GM18907 (cell line): Measurements from ENCODE around the gene CYP46A1.
"Not testable (repeated sequence)": the region's sequence is repeated elsewhere in the genome, so short reads cannot be mapped to it uniquely, and the experiment has no call there.

Experiments used
- ATAC-seq: cut with Tn5 transposase; IDR thresholded peaks from one replicate; pipeline ENCODE4 v1.9.1; 2021; ENCODE audit warnings: mild to moderate bottlenecking, moderate library complexity; ENCODE audit not compliant: unreplicated experiment

The CYP46A1 gene

DNA sequence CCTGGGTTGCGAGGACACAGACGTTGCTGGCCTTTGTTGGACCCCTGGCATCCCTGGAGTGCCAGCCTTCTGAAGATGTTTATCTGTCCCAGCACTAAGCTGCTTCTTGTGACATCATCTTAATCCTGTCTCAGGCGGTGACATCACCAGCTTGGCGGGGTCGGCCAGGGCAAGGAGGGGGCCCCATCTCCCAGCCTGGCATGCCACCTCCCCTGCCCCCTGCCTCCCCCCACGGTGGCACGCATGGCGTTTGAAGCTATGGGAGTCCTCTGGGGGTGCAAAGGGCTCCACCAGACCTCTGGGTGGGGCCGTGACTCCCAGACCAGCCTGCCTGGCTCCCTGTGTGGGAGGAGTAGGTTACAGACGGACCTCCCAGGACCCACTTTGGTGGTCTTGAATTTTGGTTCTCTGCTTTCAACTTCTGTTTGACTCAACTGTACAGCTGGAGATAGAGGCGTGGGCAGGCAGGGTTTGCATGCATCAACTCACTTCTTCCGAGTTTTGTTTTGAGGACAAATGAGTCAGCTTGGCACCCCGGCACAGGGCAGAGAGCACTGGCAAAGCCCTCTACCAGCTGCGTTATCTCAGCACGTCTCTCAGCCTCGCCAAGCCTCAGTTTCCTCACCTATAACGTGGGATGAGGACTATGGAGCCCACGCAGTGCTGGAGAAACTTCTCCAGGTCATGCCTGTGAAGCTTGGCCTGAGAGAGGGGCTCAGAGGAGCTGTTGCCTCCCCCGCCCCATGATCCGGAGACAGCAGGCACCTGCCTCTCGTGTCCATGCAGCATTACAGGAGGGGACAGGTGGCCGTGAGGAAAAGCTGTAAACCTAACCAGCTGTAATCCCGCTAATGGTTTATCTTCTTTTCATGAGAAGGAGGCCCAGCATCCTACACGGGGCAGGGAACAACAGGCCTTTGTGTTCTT lies 70.3 kb downstream of the CYP46A1 start:
- ATAC-seq: no peak

DNA sequence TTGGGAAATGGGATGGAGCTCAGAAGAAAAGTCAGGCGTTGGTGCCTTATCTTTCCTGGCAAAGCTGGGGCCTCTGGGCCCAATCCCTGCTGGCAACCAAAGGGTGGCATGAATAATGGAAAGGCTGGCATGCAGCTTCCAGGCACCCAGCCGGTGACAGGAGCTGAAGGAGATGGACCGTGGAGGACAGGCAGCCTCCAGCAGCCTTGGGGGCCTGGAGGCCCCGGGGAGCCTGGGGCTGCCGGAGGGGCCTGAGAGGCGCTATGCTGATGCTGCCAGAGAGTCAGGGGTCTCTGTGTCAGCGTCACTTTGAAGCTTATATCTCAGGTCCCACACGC lies 70.9 kb downstream of the CYP46A1 start:
- ATAC-seq: no peak

DNA sequence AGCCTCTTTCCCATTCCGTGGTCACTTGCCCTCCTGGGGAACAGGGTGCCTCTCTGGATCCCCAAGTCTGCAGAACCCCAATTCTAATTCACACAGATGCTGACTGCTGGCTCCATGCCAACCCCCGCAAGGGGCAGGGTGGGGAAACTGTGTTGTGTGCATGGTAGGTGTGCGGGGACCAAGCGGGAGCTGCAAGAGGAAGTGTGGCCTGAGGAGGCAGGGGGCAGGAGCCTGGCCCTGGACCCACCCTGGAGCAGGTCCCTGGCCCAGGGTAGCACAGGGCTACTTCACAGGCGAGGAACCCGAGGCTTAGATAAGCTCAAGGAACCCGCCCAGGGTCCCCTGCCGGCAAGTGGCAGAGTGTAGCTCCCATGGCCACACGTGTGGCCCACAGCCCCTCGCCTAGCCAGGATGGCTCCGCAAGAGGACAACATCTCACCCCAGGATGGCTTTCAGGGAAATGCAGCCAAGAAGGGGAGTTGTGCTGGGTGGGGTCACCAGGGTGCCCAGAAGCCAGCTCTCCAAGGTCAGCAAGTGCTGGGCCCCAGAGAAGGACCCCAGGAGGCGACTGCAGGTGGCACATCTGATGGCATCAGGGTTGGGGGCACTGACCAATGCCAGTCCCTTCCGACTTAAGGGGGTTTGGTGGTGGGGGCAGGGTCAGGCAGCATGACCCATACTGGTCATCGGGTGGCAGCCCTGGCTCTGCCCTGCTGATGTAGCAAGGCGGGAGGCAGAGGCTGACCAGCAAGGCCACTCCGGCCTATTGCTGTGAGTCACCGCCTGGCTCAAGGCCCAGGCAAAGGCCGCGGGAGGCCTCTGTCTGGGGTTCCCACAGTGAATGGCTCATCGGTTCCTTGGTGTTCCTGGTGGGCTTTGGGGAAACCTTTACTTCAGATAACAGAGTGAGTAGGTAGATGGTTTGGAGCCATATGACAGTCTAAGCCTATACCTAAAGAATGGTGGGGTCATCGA lies 71.8 kb downstream of the CYP46A1 start:
- ATAC-seq: no peak

DNA sequence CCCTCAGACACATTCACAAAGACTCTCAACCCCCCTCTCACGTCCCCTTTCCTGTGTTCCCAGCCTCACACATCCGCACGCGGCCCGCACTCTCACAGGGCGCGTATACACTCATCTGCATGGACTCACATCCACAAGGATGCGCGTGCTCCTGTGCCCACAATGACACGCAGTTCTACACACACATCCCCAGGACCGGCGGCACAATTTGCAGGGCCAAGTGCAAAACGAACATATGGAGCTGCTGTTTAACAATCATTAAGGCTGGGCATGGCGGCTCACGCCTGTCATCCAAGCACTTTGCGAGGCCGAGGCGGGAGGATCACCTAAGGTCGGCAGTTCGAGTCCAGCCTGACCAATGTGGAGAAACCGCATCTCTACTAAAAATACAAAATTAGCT lies 72.7 kb downstream of the CYP46A1 start:
- no peak for ATAC-seq

DNA sequence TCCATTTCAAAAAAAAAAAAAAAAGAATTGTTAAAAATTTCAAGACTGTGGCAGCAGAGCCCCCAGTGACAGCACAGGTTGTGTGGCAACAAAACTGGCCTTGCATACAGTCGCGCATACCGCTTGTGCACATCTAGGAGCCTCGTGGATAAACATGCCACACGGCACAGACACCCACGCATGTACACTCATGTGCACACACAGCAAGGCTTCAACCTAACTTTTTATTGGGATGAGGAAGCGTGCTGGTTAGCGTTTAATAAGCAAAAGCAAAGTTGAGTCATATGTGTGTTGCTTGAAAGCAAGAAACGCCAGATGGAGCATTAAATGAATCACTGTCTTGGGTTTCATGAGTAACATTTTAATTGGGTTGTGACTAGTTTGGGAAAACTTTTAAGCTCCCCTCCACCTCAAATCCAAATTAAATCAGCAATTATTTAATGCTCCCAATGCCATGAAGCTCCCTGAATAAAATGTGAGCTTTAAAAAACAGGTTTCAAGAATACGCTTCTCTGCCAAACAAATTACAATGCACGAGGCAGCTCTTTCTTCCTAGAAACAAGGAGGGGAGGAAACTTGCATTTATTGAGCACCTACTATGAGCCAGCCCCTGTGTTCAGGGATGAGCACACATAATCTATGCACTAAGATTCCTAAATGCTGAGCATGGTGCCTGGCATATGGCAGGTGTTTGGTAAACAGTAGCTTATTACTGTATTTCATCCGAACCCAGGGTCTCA lies 73.4 kb downstream of the CYP46A1 start:
- no peak for ATAC-seq

DNA sequence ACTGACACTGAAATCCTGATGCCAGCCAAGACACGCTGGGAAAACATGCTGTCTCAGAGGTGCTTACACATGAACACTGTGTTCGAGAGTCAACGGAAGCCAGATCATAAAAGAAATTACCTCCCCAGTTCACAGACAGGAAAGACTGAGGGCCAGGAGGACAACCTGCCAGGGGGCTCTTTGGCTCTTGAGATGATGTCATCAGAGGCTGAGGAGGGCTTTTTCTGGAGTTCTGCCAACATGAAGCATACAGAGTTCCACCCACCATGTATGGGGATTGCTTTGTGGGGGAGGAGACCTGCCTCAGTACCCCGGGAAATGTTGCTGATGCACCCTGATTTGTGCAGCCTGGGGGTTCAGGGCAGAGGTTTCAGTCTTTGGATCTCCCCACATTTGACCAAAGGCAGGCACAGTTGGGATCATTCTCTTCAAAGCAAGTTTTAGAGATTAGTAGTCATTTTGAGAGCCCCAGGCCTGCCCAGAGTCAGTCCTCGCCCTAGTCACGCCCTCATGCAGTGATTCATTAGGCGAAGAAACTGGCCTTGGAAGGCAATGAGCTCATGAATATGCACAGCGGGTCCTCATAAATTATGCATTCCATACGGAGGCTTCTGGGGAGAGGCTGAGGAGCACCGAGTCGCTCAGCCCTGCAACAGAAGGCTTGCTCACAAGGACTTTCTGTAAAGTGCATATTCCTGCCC lies 74.2 kb downstream of the CYP46A1 start:
- ATAC-seq: no peak

DNA sequence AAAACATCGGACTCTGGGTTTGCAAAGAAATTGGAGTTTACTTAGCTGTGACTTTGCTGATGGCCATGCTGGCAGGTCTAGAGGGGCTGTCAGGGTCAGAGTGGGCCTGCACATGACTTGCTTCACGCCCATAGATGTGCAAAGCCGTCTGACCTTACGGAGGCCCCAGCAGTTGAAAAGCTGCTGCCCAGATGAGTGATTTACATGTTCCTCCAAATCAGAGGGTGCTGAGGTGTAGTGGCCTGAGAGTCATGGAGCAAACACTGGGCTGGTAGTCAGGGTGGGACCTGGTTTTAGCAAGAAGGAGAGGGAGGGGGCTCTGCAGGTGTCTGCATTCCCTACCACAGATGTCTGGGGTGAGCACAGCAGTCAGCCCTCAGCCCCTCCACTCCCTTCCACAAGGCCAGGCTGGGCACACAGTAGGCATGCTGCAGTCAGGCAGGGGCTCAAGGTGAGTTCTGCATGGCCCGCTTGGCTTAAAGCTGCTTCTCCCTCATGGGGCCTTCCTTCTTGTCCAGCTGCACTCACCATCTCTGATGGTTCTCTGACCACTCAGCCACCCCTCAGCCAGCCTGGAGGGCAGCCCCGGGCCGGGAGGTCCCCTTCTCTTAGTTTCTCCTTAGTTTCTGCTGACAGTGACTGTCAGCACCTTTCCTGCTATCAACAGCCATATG lies 74.9 kb downstream of the CYP46A1 start:
- ATAC-seq: no peak

DNA sequence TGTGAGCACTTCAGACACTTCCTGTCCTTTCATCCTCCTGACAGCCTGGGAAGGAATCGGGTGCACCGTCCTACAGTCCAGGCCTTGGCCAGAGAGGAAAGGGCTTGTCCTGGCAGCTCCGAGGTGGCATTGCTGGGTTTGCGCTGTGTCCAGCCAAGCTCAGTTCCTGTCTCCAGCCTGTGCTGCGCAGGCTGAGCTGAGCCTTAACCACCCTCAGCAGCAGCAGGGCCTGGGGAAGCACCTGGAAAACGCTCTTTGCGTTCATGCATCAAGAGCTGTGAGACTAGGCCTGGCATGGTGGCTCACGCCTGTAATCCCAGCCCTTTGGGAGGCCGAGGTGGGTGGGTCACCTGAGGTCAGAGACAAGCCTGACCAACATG lies 75.4 kb downstream of the CYP46A1 start:
- peak; percentile 43 for ATAC-seq

DNA sequence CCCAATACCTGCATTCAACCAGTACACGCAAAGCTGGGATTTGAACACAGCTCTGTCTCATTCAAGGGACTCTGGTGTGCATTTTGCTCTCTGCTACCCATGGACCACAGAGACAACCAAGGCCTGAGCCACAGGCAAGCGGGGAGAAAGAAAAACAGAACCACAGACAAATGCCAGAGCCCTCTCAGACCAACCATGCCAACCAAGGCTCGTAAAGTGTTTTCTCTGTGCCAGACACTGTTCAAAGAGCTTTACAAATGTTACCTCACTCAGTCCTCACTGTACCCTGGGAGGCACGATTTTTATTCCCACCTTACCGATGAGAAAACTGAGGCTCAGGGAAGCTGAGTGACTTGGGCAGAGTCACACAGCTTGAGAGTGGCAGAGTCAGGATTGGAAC lies 76.7 kb downstream of the CYP46A1 start:
- ATAC-seq: no peak

DNA sequence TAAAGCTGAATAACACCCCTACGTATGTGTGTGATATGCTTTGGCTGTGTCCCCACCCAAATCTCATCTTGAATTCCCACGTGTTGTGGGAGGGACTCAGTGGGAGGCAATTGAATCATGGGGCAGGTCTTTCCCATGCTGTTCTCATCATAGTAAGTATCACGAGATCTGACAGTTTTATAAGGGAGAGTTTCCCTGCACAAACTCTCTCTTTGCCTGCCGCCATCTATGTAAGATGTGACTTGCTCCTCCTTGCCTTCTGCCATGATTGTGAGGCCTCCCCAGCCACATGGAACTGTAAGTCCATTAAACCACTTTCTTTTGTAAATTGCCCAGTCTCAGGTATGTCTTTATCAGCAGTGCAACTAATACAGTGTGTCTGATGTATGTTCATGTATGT lies 78.8 kb downstream of the CYP46A1 start:
- not testable (repeated sequence) for ATAC-seq

DNA sequence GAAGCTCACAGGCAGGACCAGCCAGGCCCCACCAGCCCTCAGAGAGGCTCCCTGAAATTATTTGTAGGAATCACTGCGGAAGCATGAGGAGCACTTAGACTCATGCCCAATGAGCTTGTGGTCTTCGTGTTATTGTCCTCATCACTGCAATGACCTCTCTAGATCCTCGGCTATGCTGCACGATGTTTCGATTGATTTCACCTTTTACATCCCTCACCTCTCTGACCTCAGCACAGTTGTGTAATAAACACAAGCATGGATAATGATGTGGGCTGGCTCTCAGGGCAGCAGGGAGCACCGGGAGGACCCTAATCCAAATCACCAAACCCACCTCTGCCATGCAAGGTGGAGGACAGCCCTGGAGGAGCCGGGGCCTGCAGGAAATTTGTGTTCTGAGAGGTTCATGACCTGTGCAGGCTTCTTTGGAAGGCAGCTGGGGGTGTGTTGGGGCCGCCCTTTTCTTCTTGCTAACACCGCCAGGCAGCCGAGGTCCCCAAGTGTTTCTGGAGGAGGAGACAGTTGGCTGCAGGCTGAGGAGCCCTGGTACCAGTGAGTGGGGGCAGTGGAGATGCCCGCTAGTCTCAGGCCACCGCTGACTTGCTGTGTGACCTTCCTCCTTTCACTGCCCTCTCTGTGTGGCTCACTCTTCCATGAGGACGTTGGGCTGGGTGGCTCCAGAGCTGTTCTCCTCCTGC lies 79.6 kb downstream of the CYP46A1 start:
- no peak for ATAC-seq

DNA sequence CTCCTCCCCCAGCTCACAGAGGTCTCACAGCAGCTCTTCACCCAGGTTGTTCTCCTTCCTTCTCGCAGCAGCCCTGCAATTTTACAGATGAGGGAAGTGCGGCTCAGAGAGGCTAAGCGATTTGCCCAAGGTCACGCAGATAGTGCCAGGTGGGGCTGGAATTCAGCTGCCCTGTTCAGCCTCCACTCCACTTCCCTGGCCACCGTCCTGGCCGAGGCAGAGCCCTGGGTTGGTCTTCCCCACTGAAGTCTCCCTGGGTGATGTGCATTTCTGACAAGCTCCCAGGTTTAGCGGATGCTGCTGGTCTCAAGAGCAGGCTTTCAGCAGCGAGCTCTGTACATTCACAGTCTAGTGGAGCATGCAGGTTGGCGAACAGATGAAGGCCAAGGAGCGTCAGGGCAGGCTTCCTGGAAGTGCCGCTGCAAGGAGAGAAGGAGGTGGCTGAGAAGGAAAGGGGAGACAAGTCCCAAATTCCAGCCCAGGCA lies 80.2 kb downstream of the CYP46A1 start:
- no peak for ATAC-seq

DNA sequence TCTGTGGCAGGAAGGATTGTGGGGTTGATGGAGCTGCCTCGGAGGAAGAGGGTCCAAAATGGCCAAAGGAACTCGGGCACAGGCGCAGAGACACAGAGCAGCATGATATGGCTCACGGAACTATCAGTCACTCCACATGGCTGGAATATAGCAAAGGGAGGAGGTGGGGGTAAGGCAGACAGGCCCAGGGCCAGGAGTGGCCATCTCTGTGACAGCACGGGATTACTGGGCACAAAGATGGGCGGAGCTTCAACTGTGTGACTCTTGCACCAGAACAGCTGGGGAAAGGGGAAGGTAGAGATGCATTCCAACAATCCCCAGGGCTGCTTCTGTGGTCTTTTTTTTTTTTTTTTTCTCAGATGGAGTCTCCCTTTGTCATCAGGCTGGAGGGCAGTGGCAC lies 84.3 kb downstream of the CYP46A1 start:
- no peak for ATAC-seq

DNA sequence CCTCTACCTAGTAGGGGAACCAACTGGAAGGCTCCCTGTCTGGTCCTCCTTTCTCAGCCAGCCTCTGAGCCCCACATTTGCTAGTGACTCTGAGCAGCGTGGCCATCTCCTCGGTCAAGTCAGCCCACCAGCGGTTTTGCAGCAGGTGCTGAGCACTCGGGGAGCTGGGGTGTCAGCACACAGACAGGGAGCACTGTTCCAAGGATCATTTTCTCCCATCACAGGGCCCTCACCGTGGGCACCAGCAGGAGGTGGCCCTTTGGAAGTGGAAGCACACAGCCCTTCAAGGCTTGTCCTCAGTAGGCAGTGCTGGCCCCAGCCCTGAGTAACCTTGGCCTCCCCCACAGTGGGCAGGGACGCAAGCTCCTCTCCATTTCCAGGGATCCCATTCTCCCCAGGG lies 85.0 kb downstream of the CYP46A1 start:
- ATAC-seq: no peak

DNA sequence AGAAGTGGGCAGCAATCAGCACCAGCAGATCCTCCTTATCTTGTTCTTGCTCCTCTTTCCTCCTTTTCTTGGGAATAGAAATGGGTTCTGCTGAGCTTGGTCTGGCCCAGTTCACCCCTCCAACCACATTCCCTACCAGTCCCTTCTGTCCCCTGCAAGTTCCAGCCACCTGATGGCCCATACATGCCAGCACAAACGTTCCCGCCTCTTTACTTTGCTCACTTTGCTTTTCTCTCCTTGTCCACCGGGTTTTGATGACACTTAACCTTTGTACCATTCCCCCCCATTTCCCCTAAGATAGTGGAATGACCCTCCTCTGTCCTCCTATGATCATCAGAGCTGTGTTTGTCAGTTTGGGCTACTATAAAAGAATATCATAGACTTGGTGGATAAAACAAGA lies 85.7 kb downstream of the CYP46A1 start:
- no peak for ATAC-seq

DNA sequence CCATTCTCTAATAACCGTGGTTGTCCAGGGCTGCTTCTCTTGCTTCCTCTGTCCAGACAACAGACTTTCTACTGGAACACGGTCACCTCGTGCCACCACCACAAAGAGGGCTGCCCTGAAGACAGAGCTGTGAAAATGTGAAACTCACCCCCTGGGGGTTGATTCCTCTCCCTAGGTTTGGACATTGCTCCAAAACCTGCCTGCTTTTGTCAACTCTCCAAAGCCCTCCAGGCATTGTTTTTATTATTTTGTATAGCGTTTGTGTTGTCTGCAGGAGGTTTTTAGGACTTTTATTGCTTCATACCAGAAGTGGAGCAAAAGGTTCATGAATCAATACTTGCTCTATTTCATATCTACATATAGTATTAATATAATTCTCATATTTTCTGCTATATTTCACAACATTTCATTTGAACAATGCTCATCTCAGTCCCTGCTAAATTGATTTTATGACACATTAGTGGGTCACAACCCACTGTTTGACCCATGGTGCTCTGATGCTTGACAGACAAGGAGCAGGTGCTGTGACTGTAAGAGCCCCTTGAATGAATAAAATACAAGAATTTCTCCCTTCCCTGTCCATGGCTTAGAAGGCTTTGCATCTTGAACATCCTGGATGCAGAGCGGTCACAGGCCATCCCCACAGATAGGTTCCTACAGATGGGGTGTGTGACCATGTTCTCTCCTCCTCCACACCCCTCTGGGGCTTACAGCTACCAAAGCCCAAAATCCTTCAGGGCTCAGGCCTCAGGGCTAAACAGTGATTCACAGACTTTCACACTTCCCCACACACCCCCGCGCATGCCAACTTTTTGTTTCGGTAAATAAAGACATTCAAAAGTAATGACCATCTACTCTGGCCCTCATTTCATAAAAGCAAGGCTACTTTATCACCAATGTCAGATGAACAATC lies 88.5 kb downstream of the CYP46A1 start:
- no peak for ATAC-seq

DNA sequence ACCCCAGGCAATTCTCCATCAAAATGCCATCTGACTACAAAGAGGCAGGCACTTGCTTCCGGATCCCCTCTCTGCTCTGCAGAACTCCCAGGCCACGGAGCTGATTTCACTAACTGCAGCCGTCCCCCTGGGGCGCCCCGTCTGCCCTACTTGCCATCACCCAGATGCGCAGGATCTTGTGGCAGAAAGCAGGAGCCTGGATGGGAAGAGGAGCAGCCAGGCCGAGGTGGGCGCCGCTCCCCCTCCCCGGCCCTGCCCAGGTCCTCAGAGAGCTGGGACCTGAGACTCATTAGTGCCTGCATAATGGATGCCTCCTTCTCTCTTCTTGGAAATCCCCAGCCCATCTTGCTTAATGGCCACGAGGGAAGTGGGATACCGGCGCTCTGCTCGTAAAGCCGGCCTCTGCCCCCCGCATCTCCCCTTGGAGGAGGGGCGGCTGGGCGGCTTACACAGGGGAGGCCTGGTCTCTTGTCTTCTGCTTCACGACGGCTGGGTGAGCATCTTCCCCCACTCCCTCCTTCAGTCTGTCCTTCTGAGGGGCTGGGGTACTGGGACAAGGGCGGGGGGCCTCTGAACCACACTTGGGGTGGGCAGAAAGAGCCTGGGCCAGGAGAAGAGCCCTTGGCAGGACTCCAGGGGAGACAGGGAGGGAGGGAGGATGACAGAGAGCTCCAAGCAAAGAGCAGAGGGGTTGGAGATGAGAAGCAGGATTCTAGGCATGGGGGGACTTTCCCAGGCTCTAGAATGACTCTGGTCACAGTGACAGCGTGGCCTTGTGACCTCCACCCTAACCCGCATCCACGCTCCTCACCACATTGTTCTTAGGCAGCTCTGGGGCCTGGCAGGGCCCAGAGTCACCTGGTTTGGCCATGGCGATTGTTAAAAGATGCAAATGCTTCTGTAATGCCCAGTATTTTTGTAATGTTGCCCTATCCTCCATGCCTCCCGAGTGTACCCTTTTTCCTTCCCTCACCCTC lies 89.7 kb downstream of the CYP46A1 start:
- ATAC-seq: no peak
